MCF 10A (cell line): Measurements from ENCODE around the gene ARNT2. TPM values are rescaled to one million over a fixed set of nuclear protein-coding genes. Genes with fewer than 3 reads are reported as not detected.

ENCODE experiments used
- BruUV-seq: library from RNA; stranded (reverse); fragments of 400-500 nt; replicated peaks from 2 replicates; lab custom pipeline; 2021; lab: Mats Ljungman, UMichigan
- CTCF ChIA-PET: fragments of 300-600 bp; sonication (Branson Sonifier 250); formaldehyde crosslinking; extraction: SDS; loops from one replicate; lab custom pipeline; 2021; ENCODE audit warnings: antibody characterized with exemption, inconsistent platforms; lab: Yijun Ruan, JAX
- POLR2A ChIA-PET: fragments of 300-600, 350-650 bp; sonication (Branson Sonifier 250); formaldehyde crosslinking; extraction: SDS; loops from one replicate; lab custom pipeline; 2020; ENCODE audit warnings: antibody characterized with exemption, inconsistent platforms; lab: Yijun Ruan, JAX
- DNase-seq: peaks from one replicate; pipeline ENCODE4 v3.0.0-alpha.2; 2018; ENCODE audit not compliant: unreplicated experiment
- H3K27ac Mint-ChIP-seq: one replicate; pipeline ENCODE4 v1.8.0; 2022; ENCODE audit warnings: mild to moderate bottlenecking, low read depth, mixed read lengths; ENCODE audit not compliant: unreplicated experiment
- H3K27me3 Mint-ChIP-seq: one replicate; pipeline ENCODE4 v1.8.0; 2022; ENCODE audit warnings: mixed read lengths; ENCODE audit not compliant: insufficient read depth, unreplicated experiment
- H3K36me3 Mint-ChIP-seq: one replicate; pipeline ENCODE4 v1.8.0; 2022; ENCODE audit warnings: mild to moderate bottlenecking, moderate library complexity, mixed read lengths; ENCODE audit not compliant: insufficient read depth, unreplicated experiment
- H3K4me1 Mint-ChIP-seq: one replicate; pipeline ENCODE4 v1.8.0; 2022; ENCODE audit warnings: mixed read lengths; ENCODE audit not compliant: insufficient read depth, unreplicated experiment
- H3K4me3 Mint-ChIP-seq: one replicate; pipeline ENCODE4 v1.8.0; 2022; ENCODE audit warnings: mild to moderate bottlenecking, moderate library complexity, mixed read lengths; ENCODE audit not compliant: unreplicated experiment
- H3K9me3 Mint-ChIP-seq: one replicate; pipeline ENCODE4 v1.8.0; 2022; ENCODE audit warnings: mixed read lengths; ENCODE audit not compliant: unreplicated experiment
- intact Hi-C: fragments of 100-400 bp; cut with micrococcal nuclease; formaldehyde crosslinking; loops from 2 replicates; pipeline ENCODE4 v1.14.1; 2022
- total RNA-seq: library from RNA; stranded (reverse); gene quantifications from 2 replicates; pipeline ENCODE4 v1.2.3, GENCODE V29; 2022
- TF ChIP-seq, protein P1 (sequence below): fragments of 200-600 bp; IDR thresholded peaks from one replicate; pipeline ENCODE4 v1.8.0; 2022; ENCODE audit warnings: antibody characterized with exemption, mild to moderate bottlenecking; ENCODE audit not compliant: unreplicated experiment

ARNT2 gene
- total RNA-seq, 1 experiment from 2014 or later: 1.6 TPM

DNA sequence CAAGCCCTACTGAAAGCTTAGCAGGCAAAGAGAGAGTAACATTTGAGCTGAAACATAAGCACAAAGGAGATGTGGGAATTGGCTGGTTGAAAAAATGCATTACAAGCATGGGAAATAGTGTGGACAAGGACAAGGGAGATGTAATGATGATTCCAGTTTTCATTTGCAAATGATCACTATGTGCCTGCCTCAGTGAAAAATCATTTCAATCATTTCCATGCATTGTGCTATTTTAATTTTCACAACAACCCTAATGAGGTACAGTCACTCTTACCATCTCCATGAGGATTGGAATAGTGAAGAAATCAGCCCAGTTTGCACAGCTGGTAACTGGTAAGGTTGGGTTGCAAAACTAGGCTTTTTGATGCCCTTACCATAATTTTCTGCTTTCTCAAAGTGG is 123.2 kb downstream of the ARNT2 start:
- H3K27me3 Mint-ChIP-seq: peaks cover 2% of the 10 kb centered on the region
- no peak overlapping the region for H3K27ac Mint-ChIP-seq
- H3K4me3 Mint-ChIP-seq: no peak overlapping the region
- DNase-seq: no peak
- H3K4me1 Mint-ChIP-seq: no peaks in the 10 kb centered on the region
- CTCF ChIA-PET: interaction anchor here (0.6 kb wide), 1 partner anchor 1614 kb away, joined by 3 read pairs; no protein-coding TSS in a partner anchor
- peaks cover under 1% of the 10 kb centered on the region for H3K9me3 Mint-ChIP-seq
- TF ChIP-seq, protein P1, sequence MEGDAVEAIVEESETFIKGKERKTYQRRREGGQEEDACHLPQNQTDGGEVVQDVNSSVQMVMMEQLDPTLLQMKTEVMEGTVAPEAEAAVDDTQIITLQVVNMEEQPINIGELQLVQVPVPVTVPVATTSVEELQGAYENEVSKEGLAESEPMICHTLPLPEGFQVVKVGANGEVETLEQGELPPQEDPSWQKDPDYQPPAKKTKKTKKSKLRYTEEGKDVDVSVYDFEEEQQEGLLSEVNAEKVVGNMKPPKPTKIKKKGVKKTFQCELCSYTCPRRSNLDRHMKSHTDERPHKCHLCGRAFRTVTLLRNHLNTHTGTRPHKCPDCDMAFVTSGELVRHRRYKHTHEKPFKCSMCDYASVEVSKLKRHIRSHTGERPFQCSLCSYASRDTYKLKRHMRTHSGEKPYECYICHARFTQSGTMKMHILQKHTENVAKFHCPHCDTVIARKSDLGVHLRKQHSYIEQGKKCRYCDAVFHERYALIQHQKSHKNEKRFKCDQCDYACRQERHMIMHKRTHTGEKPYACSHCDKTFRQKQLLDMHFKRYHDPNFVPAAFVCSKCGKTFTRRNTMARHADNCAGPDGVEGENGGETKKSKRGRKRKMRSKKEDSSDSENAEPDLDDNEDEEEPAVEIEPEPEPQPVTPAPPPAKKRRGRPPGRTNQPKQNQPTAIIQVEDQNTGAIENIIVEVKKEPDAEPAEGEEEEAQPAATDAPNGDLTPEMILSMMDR: no peak
- intact Hi-C loops: no loop called here
- H3K36me3 Mint-ChIP-seq: peaks cover 6% of the 10 kb centered on the region
- BruUV-seq: no TSS peak
- POLR2A ChIA-PET: no interaction called here

DNA sequence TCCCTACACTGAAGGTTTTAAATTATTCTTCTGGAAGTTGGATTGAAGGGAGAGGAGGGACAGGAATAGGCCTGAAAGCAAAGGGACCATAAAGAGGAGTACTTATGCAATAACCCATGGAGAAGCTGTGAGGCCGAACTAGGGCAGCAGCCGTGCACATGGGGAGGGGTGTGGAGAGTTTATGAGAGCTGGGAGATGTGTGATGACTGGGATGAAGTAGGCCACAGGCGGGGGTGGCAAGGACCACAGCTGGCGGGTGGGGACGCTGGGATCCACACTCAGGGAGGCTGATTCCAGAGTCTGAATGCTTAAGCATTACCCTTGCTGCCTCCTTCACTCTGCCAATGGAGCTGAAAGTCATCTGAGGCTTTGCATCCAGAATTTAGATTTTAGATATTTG is 123.8 kb downstream of the ARNT2 start:
- peaks cover 8% of the 10 kb centered on the region for H3K27me3 Mint-ChIP-seq
- no peaks in the 10 kb centered on the region for H3K4me1 Mint-ChIP-seq
- H3K36me3 Mint-ChIP-seq: peaks cover 6% of the 10 kb centered on the region
- CTCF ChIA-PET: no interaction called here
- TF ChIP-seq, protein P1: no peak
- H3K27ac Mint-ChIP-seq: no peak overlapping the region
- intact Hi-C loops: no loop called here
- POLR2A ChIA-PET: no interaction called here
- peaks cover 6% of the 10 kb centered on the region for H3K9me3 Mint-ChIP-seq
- no peak overlapping the region for H3K4me3 Mint-ChIP-seq
- DNase-seq: no peak
- no TSS peak for BruUV-seq

DNA sequence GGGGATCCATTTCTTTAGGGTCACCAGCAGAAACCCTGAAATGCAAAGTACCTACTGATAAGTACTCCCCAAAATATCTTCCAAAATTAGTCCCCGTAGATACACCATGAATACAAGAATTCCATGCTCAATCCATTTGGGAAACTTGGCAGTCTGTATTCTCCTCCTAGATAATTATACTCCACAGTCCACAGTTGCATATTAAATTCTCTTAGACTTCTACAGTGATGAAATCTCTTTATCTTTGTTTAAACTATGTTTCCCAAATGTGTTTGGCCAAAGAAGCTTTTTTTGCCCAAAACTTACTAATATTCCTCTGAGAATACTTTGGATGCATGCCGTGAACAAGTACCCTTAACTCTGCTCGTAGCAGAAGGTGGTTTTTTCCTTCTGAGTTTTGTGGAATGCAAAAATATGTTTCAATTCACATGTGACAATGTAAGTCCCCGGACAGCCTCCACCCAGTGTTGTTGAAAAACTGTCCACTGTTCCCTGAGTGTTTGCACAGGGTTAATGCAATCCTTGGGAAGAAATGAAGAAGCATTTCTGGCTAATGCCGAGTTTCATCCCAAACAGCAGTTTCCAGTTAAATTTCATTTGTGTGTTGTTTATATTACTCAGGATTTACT is 126.7 kb downstream of the ARNT2 start:
- DNase-seq: no peak
- ChIA-PET POLR2A (interaction anchor here (0.6 to 1.5 kb wide), 3 partner anchors 18 to 237 kb away, joined by 3 to 4 read pairs (median 4); no protein-coding TSS in a partner anchor), CTCF (interaction anchor here (1.1 kb wide), 1 partner anchor 38 kb away, joined by 3 read pairs; no protein-coding TSS in a partner anchor)
- H3K4me1 Mint-ChIP-seq: no peaks in the 10 kb centered on the region
- H3K27me3 Mint-ChIP-seq: peaks cover 13% of the 10 kb centered on the region
- TF ChIP-seq, protein P1: no peak
- H3K36me3 Mint-ChIP-seq: peaks cover 6% of the 10 kb centered on the region
- BruUV-seq: no TSS peak
- H3K9me3 Mint-ChIP-seq: peaks cover 9% of the 10 kb centered on the region
- no peak overlapping the region for H3K27ac Mint-ChIP-seq
- intact Hi-C loops: no loop called here
- H3K4me3 Mint-ChIP-seq: no peak overlapping the region

DNA sequence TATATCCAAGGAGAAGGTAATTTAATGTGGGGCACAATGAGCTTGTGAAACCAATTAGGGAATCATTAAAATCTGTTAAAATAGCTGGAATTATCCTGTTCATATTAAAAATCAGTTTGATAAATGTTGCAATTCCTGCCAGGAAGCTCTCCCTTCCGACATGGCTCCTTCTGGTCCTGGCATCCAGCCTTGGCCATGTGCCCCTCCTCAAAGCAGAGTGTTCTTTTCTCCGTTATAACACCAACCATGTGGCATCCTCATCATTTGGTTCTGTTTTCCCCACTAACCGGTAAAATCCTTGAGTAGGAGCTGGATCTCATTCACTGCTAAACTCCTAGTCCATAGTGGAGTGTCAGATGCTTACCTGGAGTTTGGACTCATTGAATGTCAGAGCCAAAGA is 127.2 kb downstream of the ARNT2 start:
- Mint-ChIP-seq H3K4me3 (no peak overlapping the region), H3K9me3 (peaks cover 9% of the 10 kb centered on the region), H3K36me3 (peaks cover 6% of the 10 kb centered on the region), H3K4me1 (no peaks in the 10 kb centered on the region), H3K27ac (no peak overlapping the region), H3K27me3 (peaks cover 13% of the 10 kb centered on the region)
- no TSS peak for BruUV-seq
- CTCF ChIA-PET: interaction anchor here (0.7 to 1.1 kb wide), 2 partner anchors 11 to 37 kb away, joined by 3 read pairs; no protein-coding TSS in a partner anchor
- intact Hi-C loops: no loop called here
- DNase-seq: no peak
- POLR2A ChIA-PET: interaction anchor here (0.9 to 1.5 kb wide), 2 partner anchors 18 kb away, joined by 4 read pairs; no protein-coding TSS in a partner anchor
- TF ChIP-seq, protein P1: no peak
